HG03060 (cell line): ENCODE measurements around the gene LIPA.
"Not testable (repeated sequence)": the region's sequence is repeated elsewhere in the genome, so short reads cannot be mapped to it uniquely, and the experiment has no call there.

Experiments
- ATAC-seq: cut with Tn5 transposase; IDR thresholded peaks from one replicate; pipeline ENCODE4 v1.9.1; 2021; ENCODE audit warnings: low read depth, moderate number of reproducible peaks; ENCODE audit not compliant: unreplicated experiment

Gene LIPA

GRCh38 chr10:89213191-89213808 is 38.3 kb downstream of the LIPA start:
- no peak for ATAC-seq

- no peak for ATAC-seq
Measured at GRCh38 chr10:89210794-89211425, 40.7 kb downstream of the LIPA start.

- ATAC-seq: no peak
Measured at GRCh38 chr10:89209718-89210117, 41.9 kb downstream of the LIPA start.

- no peak for ATAC-seq
Measured at GRCh38 chr10:89207801-89208551, 43.6 kb downstream of the LIPA start.

- ATAC-seq: no peak
Measured at GRCh38 chr10:89207181-89207800, 44.3 kb downstream of the LIPA start, which contains the start of gene CH25H. Gene CH25H, minus strand, starts transcription at chr10:89207317. Its CDS starts 25 bp downstream, at chr10:89207292.

GRCh38 chr10:89206402-89207180 is 45.0 kb downstream of the LIPA start:
- no peak for ATAC-seq

GRCh38 chr10:89204621-89205185 is 46.9 kb downstream of the LIPA start:
- ATAC-seq: no peak

GRCh38 chr10:89203237-89203636 is 48.3 kb downstream of the LIPA start:
- no peak for ATAC-seq

- no peak for ATAC-seq
Measured at GRCh38 chr10:89202033-89202425, 49.5 kb downstream of the LIPA start.

GRCh38 chr10:89201345-89202032 is 50.1 kb downstream of the LIPA start:
- ATAC-seq: no peak

- no peak for ATAC-seq
Measured at GRCh38 chr10:89197473-89197872, 54.1 kb downstream of the LIPA start.

GRCh38 chr10:89191301-89191700 is 60.3 kb downstream of the LIPA start:
- not testable (repeated sequence) for ATAC-seq

GRCh38 chr10:89189211-89189734 is 62.3 kb downstream of the LIPA start:
- no peak for ATAC-seq

- ATAC-seq: no peak
Measured at GRCh38 chr10:89185658-89186057, 65.9 kb downstream of the LIPA start.

- no peak for ATAC-seq
Measured at GRCh38 chr10:89184638-89185037, 66.9 kb downstream of the LIPA start.

- ATAC-seq: no peak
Measured at GRCh38 chr10:89183571-89183970, 68.0 kb downstream of the LIPA start.

GRCh38 chr10:89182894-89183293 is 68.7 kb downstream of the LIPA start:
- ATAC-seq: no peak

- no peak for ATAC-seq
Measured at GRCh38 chr10:89175816-89176215, 75.8 kb downstream of the LIPA start.

- ATAC-seq: no peak
Measured at GRCh38 chr10:89173075-89173474, 78.5 kb downstream of the LIPA start.
